Osteoblast (primary cell): ENCODE results near the gene BIN2. TPM values are rescaled to one million over a fixed set of nuclear protein-coding genes. Genes with fewer than 3 reads are reported as not detected.

ENCODE experiments used
- DNase-seq: peaks from one replicate; pipeline ENCODE4 v3.0.0; 2011; ENCODE audit warnings: low spot score, mixed read lengths; ENCODE audit not compliant: insufficient read length; ENCODE audit errors: missing footprints
- H2AFZ ChIP-seq: 2 replicates; pipeline ENCODE4 v1.6.0; 2011; ENCODE audit warnings: mild to moderate bottlenecking, low read length
- H3K27ac ChIP-seq: 2 replicates; pipeline ENCODE4 v1.5.1; 2011; ENCODE audit warnings: mild to moderate bottlenecking, low read depth, low read length, moderate library complexity
- H3K27me3 ChIP-seq: 2 replicates; pipeline ENCODE4 v1.6.0; 2012; ENCODE audit warnings: mild to moderate bottlenecking, control low read depth, inconsistent platforms, low read length, moderate library complexity; ENCODE audit not compliant: insufficient read depth
- H3K36me3 ChIP-seq: 2 replicates; pipeline ENCODE4 v1.5.1; 2011; ENCODE audit warnings: mild to moderate bottlenecking, low read length, control low read depth, moderate library complexity; ENCODE audit not compliant: insufficient read depth
- H3K4me1 ChIP-seq: 2 replicates; pipeline ENCODE4 v1.5.1; 2011; ENCODE audit warnings: mild to moderate bottlenecking, low read length, control low read depth, moderate library complexity; ENCODE audit not compliant: insufficient read depth
- H3K4me2 ChIP-seq: 2 replicates; pipeline ENCODE4 v1.6.0; 2011; ENCODE audit warnings: mild to moderate bottlenecking, low read length; ENCODE audit not compliant: insufficient read depth
- H3K4me3 ChIP-seq: fragments of 200-600 bp; sonication (generic); 3 replicates; pipeline ENCODE4 v1.5.1; 2012; ENCODE audit warnings: mild to moderate bottlenecking, low read length, inconsistent platforms; ENCODE audit not compliant: insufficient read depth
- H3K79me2 ChIP-seq: 2 replicates; pipeline ENCODE4 v1.6.0; 2012; ENCODE audit warnings: mild to moderate bottlenecking, low read length, control low read depth, inconsistent platforms; ENCODE audit not compliant: insufficient read depth
- H3K9me3 ChIP-seq: 2 replicates; pipeline ENCODE4 v1.5.1; 2011; ENCODE audit warnings: low read depth, low read length, control low read depth
- H4K20me1 ChIP-seq: 2 replicates; pipeline ENCODE4 v1.6.0; 2012; ENCODE audit warnings: mild to moderate bottlenecking, low read length, control low read depth; ENCODE audit not compliant: insufficient read depth
- CTCF ChIP-seq: IDR thresholded peaks from 2 replicates; pipeline ENCODE4 v1.5.1; 2011; ENCODE audit warnings: mild to moderate bottlenecking, low read depth, low read length, moderate library complexity; ENCODE audit errors: extremely low read depth
- total RNA-seq: library from RNA; depleted of rRNA; stranded (reverse); fragments of >200 nt; gene quantifications from 2 replicates; pipeline ENCODE4 v1.2.3, GENCODE V29; 2012

The BIN2 gene
- total RNA-seq, 1 donor, result under 0.01 TPM

DNA sequence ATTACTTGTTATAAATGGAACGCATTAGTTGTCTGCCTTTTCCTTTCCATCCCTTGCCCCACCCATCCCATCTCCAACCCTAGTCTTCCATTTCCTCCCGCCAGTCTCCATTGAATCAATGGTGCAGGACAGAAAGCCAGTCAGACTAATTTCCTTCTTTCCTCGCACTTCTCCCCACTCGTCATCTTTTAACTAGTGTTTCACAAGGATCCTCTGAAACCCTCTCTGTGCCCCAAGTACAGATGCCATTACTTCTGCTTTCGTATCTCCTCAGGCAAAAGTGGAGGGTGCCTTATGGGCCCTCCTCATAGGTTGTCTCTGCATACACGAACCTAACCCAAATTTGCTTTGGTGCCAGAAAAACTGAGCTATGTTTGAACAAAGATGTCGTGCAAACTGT lies 81.1 kb downstream of the BIN2 start:
- H3K4me3 ChIP-seq, result no peak overlapping the region
- DNase-seq, result no peak
- TF ChIP-seq CTCF, result no peak
- H3K9me3 ChIP-seq, result no peaks in the 10 kb centered on the region
- H4K20me1 ChIP-seq, result peaks cover 6% of the 10 kb centered on the region
- H2AFZ ChIP-seq, result no peak overlapping the region
- H3K4me1 ChIP-seq, result peaks cover 39% of the 10 kb centered on the region
- H3K36me3 ChIP-seq, result peaks cover 52% of the 10 kb centered on the region
- no peak overlapping the region for H3K27ac ChIP-seq
- H3K4me2 ChIP-seq, result no peak overlapping the region
- no peaks in the 10 kb centered on the region for H3K27me3 ChIP-seq
- peaks cover 49% of the 10 kb centered on the region for H3K79me2 ChIP-seq

- Histone ChIP-seq H3K9me3 (no peaks in the 10 kb centered on the region), H2AFZ (no peak overlapping the region), H3K36me3 (peaks cover 52% of the 10 kb centered on the region), H3K4me3 (no peak overlapping the region), H3K27me3 (no peaks in the 10 kb centered on the region), H3K4me1 (peaks cover 39% of the 10 kb centered on the region), H4K20me1 (peaks cover 6% of the 10 kb centered on the region), H3K79me2 (peaks cover 43% of the 10 kb centered on the region), H3K4me2 (no peak overlapping the region), H3K27ac (no peak overlapping the region)
- DNase-seq, result no peak
- TF ChIP-seq CTCF, result no peak
Measured at GRCh38 chr12:51242120-51242519, 81.9 kb downstream of the BIN2 start.

DNA sequence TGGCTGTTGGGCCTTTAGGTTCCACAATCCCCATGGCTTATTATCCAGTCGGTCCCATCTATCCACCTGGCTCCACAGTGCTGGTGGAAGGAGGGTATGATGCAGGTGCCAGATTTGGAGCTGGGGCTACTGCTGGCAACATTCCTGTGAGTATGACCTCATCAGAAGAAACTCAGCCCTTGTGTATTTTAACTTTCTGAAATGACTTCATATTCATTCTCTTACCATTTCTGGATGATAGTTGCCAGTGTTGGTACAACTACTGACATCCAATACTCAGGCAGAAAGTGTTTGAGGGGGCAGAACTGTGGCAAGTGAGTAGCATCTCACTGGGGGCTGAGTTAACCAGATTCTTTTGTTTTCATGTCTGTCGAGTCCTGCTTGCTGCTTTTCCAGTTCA lies 83.0 kb downstream of the BIN2 start:
- Histone ChIP-seq H4K20me1 (peaks cover 6% of the 10 kb centered on the region), H3K4me3 (no peak overlapping the region), H3K9me3 (no peaks in the 10 kb centered on the region), H3K4me2 (peak overlapping the region; percentile 2), H3K36me3 (peaks cover 51% of the 10 kb centered on the region), H3K4me1 (peaks cover 32% of the 10 kb centered on the region), H3K27ac (peak overlapping the region; percentile 45), H2AFZ (no peak overlapping the region), H3K79me2 (peaks cover 42% of the 10 kb centered on the region), H3K27me3 (no peaks in the 10 kb centered on the region)
- no peak for TF ChIP-seq CTCF
- peak; percentile 77 for DNase-seq

DNA sequence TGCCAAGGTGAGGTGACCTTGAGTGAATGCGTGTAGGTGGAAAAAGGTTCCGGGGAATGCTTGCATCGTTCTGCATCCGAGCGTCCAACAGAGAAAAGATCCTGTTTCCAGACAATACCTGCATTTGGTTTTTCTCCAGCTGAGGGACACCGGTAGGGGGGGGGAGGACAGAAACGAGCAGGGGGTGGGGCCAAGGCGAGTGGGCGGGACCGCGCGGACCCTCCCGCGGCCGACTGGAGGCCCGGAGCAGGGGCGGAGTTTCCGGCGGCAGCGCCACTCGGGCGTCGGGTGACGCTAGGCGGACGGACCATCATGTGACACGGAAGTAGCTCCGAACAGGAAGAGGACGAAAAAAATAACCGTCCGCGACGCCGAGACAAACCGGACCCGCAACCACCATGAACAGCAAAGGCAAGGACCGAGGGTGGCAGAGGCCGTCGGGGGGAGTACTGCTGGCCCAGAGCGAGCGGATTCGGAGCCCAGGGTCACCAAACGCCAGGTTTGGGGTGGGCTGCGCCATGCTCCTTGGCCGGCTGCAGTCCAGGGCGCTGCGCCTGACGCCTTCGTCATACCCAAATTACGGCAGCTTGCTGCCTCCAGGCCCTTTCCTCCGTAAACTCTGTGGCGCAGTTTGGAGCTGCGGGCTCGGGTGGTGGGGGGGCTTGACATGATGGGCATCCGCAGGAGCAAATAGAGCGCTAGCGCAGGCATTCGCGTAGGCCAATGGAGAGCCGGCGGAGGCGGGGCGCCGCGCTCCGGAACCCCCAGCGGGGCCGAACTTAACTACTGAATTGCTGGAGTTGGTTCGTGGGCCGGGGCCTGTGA lies 85.3 kb downstream of the BIN2 start, which contains the start of gene DAZAP2:
Gene DAZAP2, plus strand, starts transcription at position 317 of the 825 bp plus-strand sequence. Its CDS starts 82 bp downstream, at position 399.
- Histone ChIP-seq H3K36me3 (peaks cover 34% of the 10 kb centered on the region), H3K4me3 (peak within 1 kb of the TSS; percentile 91), H3K4me2 (peak within 1 kb of the TSS; percentile 100), H3K9me3 (no peaks in the 10 kb centered on the region), H4K20me1 (peaks cover 6% of the 10 kb centered on the region), H3K79me2 (peaks cover 30% of the 10 kb centered on the region), H3K27me3 (no peaks in the 10 kb centered on the region), H2AFZ (peak within 1 kb of the TSS; percentile 93), H3K27ac (peak within 1 kb of the TSS; percentile 100), H3K4me1 (peaks cover 29% of the 10 kb centered on the region)
- DNase-seq, result peak; percentile 98
- no peak for TF ChIP-seq CTCF
